Left ventricle myocardium inferior (tissue), 1 donor: ENCODE results near the gene LRP4. TPM values are rescaled to one million over a fixed set of nuclear protein-coding genes. Genes with fewer than 3 reads are reported as not detected.
A peak's percentile ranks its signal among the peaks of the same experiment; 100 is the strongest.

Experiments
- DNase-seq: peaks from one replicate; pipeline ENCODE4 v3.0.0-alpha.2; 2020
- H3K27ac ChIP-seq: fragments of 200-600 bp; replicated peaks from 2 replicates; pipeline ENCODE4 v1.8.0; 2021
- H3K27me3 ChIP-seq: fragments of 200-600 bp; 2 replicates; pipeline ENCODE4 v1.8.0; 2021; ENCODE audit warnings: low read depth
- H3K36me3 ChIP-seq: fragments of 200-600 bp; 2 replicates; pipeline ENCODE4 v1.8.0; 2021
- H3K4me1 ChIP-seq: fragments of 200-600 bp; 2 replicates; pipeline ENCODE4 v1.8.0; 2021
- H3K4me3 ChIP-seq: fragments of 200-600 bp; 2 replicates; pipeline ENCODE4 v1.8.0; 2021; ENCODE audit warnings: mild to moderate bottlenecking, moderate library complexity
- H3K9me3 ChIP-seq: fragments of 200-600 bp; replicated peaks from 2 replicates; pipeline ENCODE4 v1.8.0; 2021
- intact Hi-C: fragments of 100-400 bp; cut with micrococcal nuclease; formaldehyde crosslinking; loops from one replicate; pipeline ENCODE4 v1.11.0; 2022
- total RNA-seq: library from RNA; stranded (reverse); fragmentation: NEBNext Ultra II Directional; extraction: Animal tissue kit (Norgen Biotek cat#: 25700); gene quantifications from one replicate; pipeline ENCODE4 v1.2.1, GENCODE V29; 2021
- TF ChIP-seq, protein P1 (sequence below): fragments of 200-600 bp; IDR thresholded peaks from 2 replicates; pipeline ENCODE4 v1.8.0; 2021; ENCODE audit warnings: antibody characterized with exemption, mild to moderate bottlenecking, borderline replicate concordance
- donor health status: DM: no; HTN: yes; CAD: no; lungs with severe emphysema.

LRP4 gene
- total RNA-seq, 1 donor from 2014 or later = 22.0 TPM

GRCh38 chr11:46912526-46913150 is 5.7 kb downstream of the LRP4 start:
- H3K36me3 ChIP-seq = no peaks in the 10 kb centered on the region

GRCh38 chr11:46907606-46908005 is 10.7 kb downstream of the LRP4 start:
- Histone ChIP-seq H3K27me3 (no peaks in the 10 kb centered on the region), H3K36me3 (no peaks in the 10 kb centered on the region), H3K9me3 (no peaks in the 10 kb centered on the region), H3K4me1 (peaks cover 26% of the 10 kb centered on the region), H3K4me3 (no peak overlapping the region), H3K27ac (no peak overlapping the region)
- TF ChIP-seq, protein P1, sequence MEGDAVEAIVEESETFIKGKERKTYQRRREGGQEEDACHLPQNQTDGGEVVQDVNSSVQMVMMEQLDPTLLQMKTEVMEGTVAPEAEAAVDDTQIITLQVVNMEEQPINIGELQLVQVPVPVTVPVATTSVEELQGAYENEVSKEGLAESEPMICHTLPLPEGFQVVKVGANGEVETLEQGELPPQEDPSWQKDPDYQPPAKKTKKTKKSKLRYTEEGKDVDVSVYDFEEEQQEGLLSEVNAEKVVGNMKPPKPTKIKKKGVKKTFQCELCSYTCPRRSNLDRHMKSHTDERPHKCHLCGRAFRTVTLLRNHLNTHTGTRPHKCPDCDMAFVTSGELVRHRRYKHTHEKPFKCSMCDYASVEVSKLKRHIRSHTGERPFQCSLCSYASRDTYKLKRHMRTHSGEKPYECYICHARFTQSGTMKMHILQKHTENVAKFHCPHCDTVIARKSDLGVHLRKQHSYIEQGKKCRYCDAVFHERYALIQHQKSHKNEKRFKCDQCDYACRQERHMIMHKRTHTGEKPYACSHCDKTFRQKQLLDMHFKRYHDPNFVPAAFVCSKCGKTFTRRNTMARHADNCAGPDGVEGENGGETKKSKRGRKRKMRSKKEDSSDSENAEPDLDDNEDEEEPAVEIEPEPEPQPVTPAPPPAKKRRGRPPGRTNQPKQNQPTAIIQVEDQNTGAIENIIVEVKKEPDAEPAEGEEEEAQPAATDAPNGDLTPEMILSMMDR = no peak
- no peak for DNase-seq
- intact Hi-C loops = no loop called here

More at GRCh38 chr11:46912526-46913150, 5.7 kb downstream of the LRP4 start:
- peaks cover 16% of the 10 kb centered on the region for H3K27me3 ChIP-seq
- no peak overlapping the region for H3K4me3 ChIP-seq
- intact Hi-C loops = no loop called here
- no peaks in the 10 kb centered on the region for H3K9me3 ChIP-seq
- TF ChIP-seq, protein P1 = no peak
- no peak for DNase-seq
- H3K27ac ChIP-seq = no peak overlapping the region
- H3K4me1 ChIP-seq = peaks cover 55% of the 10 kb centered on the region

- TF ChIP-seq, protein P1 = no peak
- DNase-seq = no peak
- Histone ChIP-seq H3K36me3 (no peaks in the 10 kb centered on the region), H3K4me3 (no peak overlapping the region), H3K27me3 (no peaks in the 10 kb centered on the region), H3K9me3 (no peaks in the 10 kb centered on the region), H3K27ac (peak overlapping the region; percentile 11), H3K4me1 (peaks cover 22% of the 10 kb centered on the region)
- intact Hi-C loops = no loop called here
These were observed 11.7 kb downstream of the LRP4 start for GRCh38 chr11:46906609-46907041.

DNA sequence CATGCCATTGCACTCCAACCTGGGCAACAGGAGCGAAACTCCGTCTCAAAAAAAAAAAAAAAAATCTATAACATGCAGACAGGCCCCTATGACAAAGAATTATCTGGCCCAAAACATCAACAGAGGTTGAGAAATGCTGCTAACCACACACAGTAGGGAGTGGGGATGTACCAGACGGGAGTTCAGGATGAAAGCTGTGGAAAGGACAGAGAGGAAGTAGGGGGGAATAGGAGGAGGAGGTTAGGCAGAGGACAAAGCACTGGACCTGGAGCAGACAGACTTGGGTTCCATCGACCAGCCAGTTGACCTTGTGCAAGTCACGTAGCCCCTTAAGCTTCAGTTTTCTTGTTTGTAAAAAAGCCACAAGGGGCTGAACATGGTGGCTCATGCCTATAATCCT is 12.5 kb downstream of the LRP4 start:
- DNase-seq = no peak
- intact Hi-C loops = no loop called here
- H3K9me3 ChIP-seq = no peaks in the 10 kb centered on the region
- no peak overlapping the region for H3K4me3 ChIP-seq
- TF ChIP-seq, protein P1 = no peak
- H3K36me3 ChIP-seq = no peaks in the 10 kb centered on the region
- peaks cover 22% of the 10 kb centered on the region for H3K4me1 ChIP-seq
- no peaks in the 10 kb centered on the region for H3K27me3 ChIP-seq
- no peak overlapping the region for H3K27ac ChIP-seq

DNA sequence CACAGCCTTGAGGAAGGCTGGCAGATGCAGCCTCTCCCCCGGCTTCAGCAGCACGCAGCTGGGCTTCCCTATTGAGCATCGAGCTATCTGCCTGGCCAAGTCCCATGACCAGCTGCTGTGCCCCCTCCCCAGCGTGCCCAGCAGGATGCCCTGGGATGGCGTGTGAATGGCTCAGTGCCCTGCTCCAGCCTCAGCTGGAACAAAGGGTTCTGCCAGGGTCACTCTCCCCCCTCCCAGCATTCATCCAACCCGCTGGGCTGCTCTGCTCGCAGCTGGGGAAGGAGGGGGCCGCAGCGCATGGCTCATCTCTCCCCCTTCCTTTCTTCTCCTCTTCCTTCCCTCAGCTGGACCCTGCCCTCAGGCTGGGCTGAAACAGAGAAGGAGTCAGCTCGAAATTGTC is 14.5 kb downstream of the LRP4 start:
- Histone ChIP-seq H3K27me3 (no peaks in the 10 kb centered on the region), H3K36me3 (peaks cover 11% of the 10 kb centered on the region), H3K4me1 (peaks cover 22% of the 10 kb centered on the region), H3K4me3 (no peak overlapping the region), H3K9me3 (no peaks in the 10 kb centered on the region), H3K27ac (peak overlapping the region; percentile 80)
- TF ChIP-seq, protein P1 = no peak
- intact Hi-C loops = no loop called here
- peak; percentile 76 for DNase-seq
